H1 (cell line): ENCODE measurements around the gene NAXD. TPM values are rescaled to one million over a fixed set of nuclear protein-coding genes. Genes with fewer than 3 reads are reported as not detected.

Experiments used
- CTCF ChIA-PET: fragments of 300-600 bp; sonication (Branson Sonifier 250); formaldehyde crosslinking; loops from one replicate; lab custom pipeline; 2021; ENCODE audit not compliant: partially characterized antibody; lab: Charles Lee
- POLR2A ChIA-PET: fragments of 300-600 bp; sonication (Branson Sonifier 250); formaldehyde crosslinking; loops from one replicate; lab custom pipeline; 2021; ENCODE audit warnings: inconsistent platforms; ENCODE audit not compliant: partially characterized antibody; lab: Charles Lee
- DNase-seq, 2 experiments: peaks; one replicate each; pipeline versions ENCODE4 v3.0.0 to v3.0.0-alpha.2; 2010 to 2022; ENCODE audit warnings: low spot score in 2 of 2, low read depth in 1 of 2, mixed read lengths in 1 of 2
- FAIRE-seq: peaks from 2 replicates; lab custom pipeline; 2011; peaks lifted over from hg19 to GRCh38; lab: Jason Lieb, UNC
- H2AFZ ChIP-seq: 2 replicates; pipeline ENCODE4 v1.8.1; 2012; ENCODE audit warnings: low read length, inconsistent platforms
- H2AK5ac ChIP-seq: 2 replicates; pipeline ENCODE4 v1.6.1; 2013; ENCODE audit warnings: low read depth, low read length
- H2BK120ac ChIP-seq: replicated peaks from 2 replicates; pipeline ENCODE3; 2013; ENCODE audit warnings: low read depth, low read length, inconsistent platforms
- H2BK12ac ChIP-seq: 2 replicates; pipeline ENCODE4 v1.6.1; 2013; ENCODE audit warnings: low read depth, low read length
- H2BK15ac ChIP-seq: 2 replicates; pipeline ENCODE4 v1.6.1; 2013; ENCODE audit warnings: low read length
- H2BK20ac ChIP-seq: 2 replicates; pipeline ENCODE4 v1.6.1; 2013; ENCODE audit warnings: low read length
- H2BK5ac ChIP-seq: 2 replicates; pipeline ENCODE4 v1.6.1; 2013; ENCODE audit warnings: low read depth, low read length
- H3K14ac ChIP-seq: 2 replicates; pipeline ENCODE4 v1.6.1; 2013; ENCODE audit warnings: inconsistent platforms; ENCODE audit not compliant: insufficient read length
- H3K18ac ChIP-seq: 2 replicates; pipeline ENCODE4 v1.6.1; 2013; ENCODE audit warnings: low read length; ENCODE audit errors: extremely low read depth
- H3K23ac ChIP-seq: 2 replicates; pipeline ENCODE4 v1.6.1; 2013; ENCODE audit warnings: inconsistent platforms; ENCODE audit not compliant: insufficient read length
- H3K23me2 ChIP-seq: 2 replicates; pipeline ENCODE4 v1.6.1; 2013; ENCODE audit warnings: low read depth, low read length
- H3K27ac ChIP-seq: 2 replicates; pipeline ENCODE4 v1.6.1; 2011; ENCODE audit warnings: low read depth, low read length, inconsistent platforms
- H3K27me3 ChIP-seq, 4 experiments: replicated peaks in 1 of 4; 1 replicate in 1 of 4; 2 replicates in 3 of 4; pipeline versions ENCODE4 v1.6.1 to v1.8.1; 2011 to 2013; ENCODE audit warnings: low read length in 3 of 4, mild to moderate bottlenecking in 3 of 4, inconsistent platforms in 2 of 4, mixed read lengths in 2 of 4, moderate library complexity in 1 of 4; ENCODE audit not compliant: control insufficient read depth in 3 of 4, insufficient read depth in 3 of 4; ENCODE audit errors: extremely low read depth in 1 of 4
- H3K36me3 ChIP-seq, 4 experiments: 2 replicates each; pipeline versions ENCODE4 v1.6.1 to v1.8.1; 2011 to 2013; ENCODE audit warnings: mild to moderate bottlenecking in 4 of 4, low read length in 3 of 4, moderate library complexity in 2 of 4, control low read depth in 1 of 4, inconsistent platforms in 1 of 4; ENCODE audit not compliant: insufficient read depth in 4 of 4, control insufficient read depth in 2 of 4
- H3K4ac ChIP-seq: replicated peaks from 2 replicates; pipeline ENCODE3; 2013; ENCODE audit warnings: low read length, low read depth, mixed read lengths, inconsistent platforms; ENCODE audit not compliant: insufficient read length
- H3K4me1 ChIP-seq, 4 experiments: replicated peaks in 1 of 4; 1 replicate in 1 of 4; 2 replicates in 3 of 4; pipeline versions ENCODE4 v1.6.1 to v1.8.1; 2011 to 2013; ENCODE audit warnings: low read length in 3 of 4, inconsistent platforms in 2 of 4, mixed read lengths in 1 of 4; ENCODE audit not compliant: insufficient read depth in 4 of 4, control insufficient read depth in 3 of 4
- H3K4me2 ChIP-seq, 2 experiments: 2 replicates each; pipeline versions ENCODE4 v1.6.1 to v1.8.1; 2011 to 2013; ENCODE audit warnings: low read depth in 2 of 2, low read length in 2 of 2, control low read depth in 1 of 2, inconsistent platforms in 1 of 2, mild to moderate bottlenecking in 1 of 2; ENCODE audit not compliant: insufficient read depth in 1 of 2
- H3K4me3 ChIP-seq, 4 experiments: fragments of 200-600, 300-600 bp in 1 of 4; sonication (generic), shearing (Covaris generic), sonication (Bioruptor Twin) in 1 of 4; 2 replicates each; pipeline versions ENCODE4 v1.5.1 to v1.8.1; 2011 to 2016; ENCODE audit warnings: low read length in 4 of 4, low read depth in 3 of 4, control low read depth in 2 of 4, inconsistent platforms in 2 of 4, mild to moderate bottlenecking in 2 of 4, mixed read lengths in 1 of 4, moderate library complexity in 1 of 4; ENCODE audit not compliant: insufficient read depth in 2 of 4; ENCODE audit errors: extremely low read depth in 1 of 4
- H3K56ac ChIP-seq: replicated peaks from 2 replicates; pipeline ENCODE3; 2013; ENCODE audit warnings: low read depth, mild to moderate bottlenecking, mixed read lengths, low read length, inconsistent platforms; ENCODE audit not compliant: insufficient read length
- H3K79me1 ChIP-seq: 2 replicates; pipeline ENCODE4 v1.6.1; 2013; ENCODE audit warnings: low read depth, low read length, control low read depth
- H3K79me2 ChIP-seq, 2 experiments: 2 replicates each; pipeline versions ENCODE4 v1.6.1 to v1.8.1; 2012 to 2013; ENCODE audit warnings: low read length in 2 of 2, mild to moderate bottlenecking in 2 of 2, inconsistent platforms in 1 of 2; ENCODE audit not compliant: insufficient read depth in 2 of 2, control insufficient read depth in 1 of 2
- H3K9ac ChIP-seq, 4 experiments: replicated peaks in 1 of 4; 1 replicate in 1 of 4; 2 replicates in 3 of 4; pipeline versions ENCODE4 v1.6.1 to v1.8.1; 2011 to 2013; ENCODE audit warnings: low read depth in 3 of 4, low read length in 3 of 4, control low read depth in 2 of 4, mild to moderate bottlenecking in 2 of 4, moderate library complexity in 2 of 4, inconsistent platforms in 1 of 4; ENCODE audit errors: extremely low read depth in 1 of 4
- H3K9me3 ChIP-seq, 2 experiments: 2 replicates each; pipeline versions ENCODE4 v1.6.1 to v1.8.1; 2012 to 2013; ENCODE audit warnings: mild to moderate bottlenecking in 2 of 2, moderate library complexity in 2 of 2, control low read depth in 1 of 2, inconsistent platforms in 1 of 2, low read depth in 1 of 2, low read length in 1 of 2, mixed read lengths in 1 of 2; ENCODE audit not compliant: insufficient read depth in 2 of 2
- H4K20me1 ChIP-seq, 2 experiments: replicated peaks in 1 of 2; 2 replicates each; pipeline versions ENCODE3 to v1.8.1; 2011 to 2013; ENCODE audit warnings: inconsistent platforms in 2 of 2, low read length in 2 of 2, mild to moderate bottlenecking in 1 of 2; ENCODE audit not compliant: insufficient read depth in 2 of 2, control insufficient read depth in 1 of 2
- H4K5ac ChIP-seq: 2 replicates; pipeline ENCODE4 v1.6.1; 2013; ENCODE audit warnings: low read length, low read depth, mixed read lengths, inconsistent platforms; ENCODE audit not compliant: insufficient read length
- H4K8ac ChIP-seq: 2 replicates; pipeline ENCODE4 v1.8.0; 2013; ENCODE audit warnings: mild to moderate bottlenecking, moderate library complexity, low read length, inconsistent platforms; ENCODE audit not compliant: insufficient read depth; ENCODE audit errors: extremely low read depth
- H4K91ac ChIP-seq: replicated peaks from 2 replicates; pipeline ENCODE3; 2013; ENCODE audit warnings: low read length, mixed read lengths, inconsistent platforms; ENCODE audit not compliant: insufficient read length
- CEBPB ChIP-seq: IDR thresholded peaks from 2 replicates; pipeline ENCODE4 v1.6.1; 2012; ENCODE audit warnings: low read depth, low read length
- EGR1 ChIP-seq: IDR thresholded peaks from 2 replicates; pipeline ENCODE4 v1.6.1; 2011; ENCODE audit warnings: low read depth, low read length, borderline replicate concordance
- JUN ChIP-seq: IDR thresholded peaks from 2 replicates; pipeline ENCODE4 v1.6.1; 2011; ENCODE audit warnings: low read depth, mild to moderate bottlenecking, improper control_type of control experiment, low read length
- RBBP5 ChIP-seq: IDR thresholded peaks from 2 replicates; pipeline ENCODE4 v1.7.1; 2012; ENCODE audit warnings: low read depth, mild to moderate bottlenecking, inconsistent platforms, low read length, moderate library complexity, borderline replicate concordance
- TAF7 ChIP-seq: optimal IDR thresholded peaks from 2 replicates; pipeline ENCODE3; 2011; ENCODE audit warnings: low read depth, mild to moderate bottlenecking, inconsistent platforms, low read length, moderate library complexity, borderline replicate concordance
- WGBS, 2 experiments: shearing (Covaris generic) in 1 of 2; methylation state at CpG; one replicate each; pipeline versions ENCODE4 v1.1.6 to v1.1.7; 2013 to 2015; ENCODE audit warnings: low lambda C conversion rate in 2 of 2, mixed read lengths in 2 of 2, inconsistent platforms in 1 of 2, low coverage in 1 of 2, missing lambda C conversion rate in 1 of 2; ENCODE audit not compliant: insufficient replicate concordance in 2 of 2, insufficient coverage in 1 of 2, insufficient read length in 1 of 2; ENCODE audit errors: extremely low coverage in 1 of 2, missing lambda C conversion rate in 1 of 2; 5-methylcytosine and 5-hydroxymethylcytosine counted together
- polyA plus RNA-seq, 7 experiments: library from polyadenylated mRNA; depleted of rRNA in 3 of 7; stranded (reverse) in 5 of 7; unstranded in 2 of 7; fragments of >200 nt in 5 of 7; fragments of 200-250 nt in 2 of 7; gene quantifications; 1 replicate in 5 of 7; 2 replicates in 1 of 7; 4 replicates in 1 of 7; pipeline versions ENCODE4 v1.2.1 to v1.2.3, GENCODE V29; 2011 to 2013; ENCODE audit warnings: missing spikeins in 2 of 7, mixed read lengths in 2 of 7
- total RNA-seq: library from RNA; stranded (reverse); fragmentation: NEBNext Ultra II Directional; extraction: Animal tissue kit (Norgen Biotek cat#: 25700); gene quantifications from 2 replicates; pipeline ENCODE4 v1.2.1, GENCODE V29; 2021

The NAXD gene
- total and polyA plus RNA-seq, 2 of the 8 experiments (the other 6 are each of a cell fraction or from before 2014, with no cell fraction given): 25.4 to 35.5 TPM

DNA sequence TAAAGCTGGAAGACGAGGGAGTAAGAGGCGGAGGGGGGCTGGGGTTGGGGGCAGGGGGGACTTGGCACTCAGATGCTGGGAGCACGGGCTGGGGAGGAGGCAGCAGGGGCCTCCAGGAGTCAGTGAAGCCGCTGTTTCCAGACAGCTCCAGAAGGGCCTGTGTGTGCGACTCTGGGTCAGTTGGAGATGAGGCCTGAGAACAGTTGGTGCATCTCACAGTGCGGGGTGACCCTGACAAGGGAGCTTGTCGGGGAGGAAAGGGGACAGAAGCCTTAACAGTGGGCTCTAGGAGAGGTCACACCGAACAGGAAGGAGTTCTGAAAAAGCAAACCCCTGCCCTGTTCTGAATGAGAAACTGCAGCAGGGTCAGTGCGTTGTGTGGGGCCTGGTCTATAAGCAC is 11.2 kb downstream of the NAXD start:
- no peak overlapping the region for H4K5ac ChIP-seq
- WGBS, 2 experiments: 94% methylated on average over 3 of the region's 9 CpGs; no CpG with 5 or more reads in 1 of the 2 experiments
- peaks cover 13% of the 10 kb centered on the region for H3K79me1 ChIP-seq
- no peak overlapping the region for H3K4me2 ChIP-seq
- no peak overlapping the region for H2AFZ ChIP-seq
- no peak overlapping the region for H3K4me3 ChIP-seq
- H3K79me2 ChIP-seq: peaks cover 3 to 78% of the 10 kb centered on the region in 2 experiments
- no peaks in the 10 kb centered on the region; a peak in 1 of 7 replicates for H3K4me1 ChIP-seq
- peaks cover 0 to 12% (median 7%) of the 10 kb centered on the region in 4 experiments; a peak in 5 of 8 replicates for H3K36me3 ChIP-seq
- no peak overlapping the region for H3K4ac ChIP-seq
- no peak overlapping the region for H3K18ac ChIP-seq
- no peak overlapping the region; the same call in 1 of the 2 replicates for H4K8ac ChIP-seq
- H3K14ac ChIP-seq: no peak overlapping the region
- no peak overlapping the region for H2BK15ac ChIP-seq
- H4K20me1 ChIP-seq: peaks cover 9 to 32% of the 10 kb centered on the region in 2 experiments
- no peaks in the 10 kb centered on the region for H3K23me2 ChIP-seq
- H2AK5ac ChIP-seq: no peak overlapping the region
- H2BK120ac ChIP-seq: no peak overlapping the region
- no peak overlapping the region for H2BK12ac ChIP-seq
- FAIRE-seq (no peak), DNase-seq (no peak)
- H3K27ac ChIP-seq: no peak overlapping the region
- H2BK20ac ChIP-seq: no peak overlapping the region
- no peak overlapping the region for H3K56ac ChIP-seq
- H3K23ac ChIP-seq: no peak overlapping the region
- ChIA-PET CTCF (interaction anchor here (0.9 to 4.9 kb wide), 3 partner anchors 13 to 48 kb away, joined by 3 to 23 read pairs (median 8); no protein-coding TSS in a partner anchor), POLR2A (interaction anchor here (1.2 kb wide), 1 partner anchor 18 kb away, joined by 3 read pairs; no protein-coding TSS in a partner anchor)
- H4K91ac ChIP-seq: no peak overlapping the region
- no peak overlapping the region for H2BK5ac ChIP-seq
- H3K9ac ChIP-seq: no peak overlapping the region
- no peaks in the 10 kb centered on the region for H3K27me3 ChIP-seq
- no peaks in the 10 kb centered on the region for H3K9me3 ChIP-seq
- no peak for TF ChIP-seq EGR1
- TF ChIP-seq CEBPB: no peak
- no peak for TF ChIP-seq JUN
- TF ChIP-seq RBBP5: no peak
- TF ChIP-seq TAF7: no peak
